VCaP (cell line): ENCODE data around the gene PNCK.

Source experiments
- H3K27ac ChIP-seq: fragments of 450-650 bp; 2 replicates; pipeline ENCODE4 v1.5.1; 2017
- TF ChIP-seq, protein P1 (sequence below): fragments of 450-650 bp; conservative IDR thresholded peaks from 2 replicates; pipeline ENCODE4 v1.5.1; 2017; ENCODE audit warnings: mild to moderate bottlenecking, moderate library complexity

The PNCK gene

DNA sequence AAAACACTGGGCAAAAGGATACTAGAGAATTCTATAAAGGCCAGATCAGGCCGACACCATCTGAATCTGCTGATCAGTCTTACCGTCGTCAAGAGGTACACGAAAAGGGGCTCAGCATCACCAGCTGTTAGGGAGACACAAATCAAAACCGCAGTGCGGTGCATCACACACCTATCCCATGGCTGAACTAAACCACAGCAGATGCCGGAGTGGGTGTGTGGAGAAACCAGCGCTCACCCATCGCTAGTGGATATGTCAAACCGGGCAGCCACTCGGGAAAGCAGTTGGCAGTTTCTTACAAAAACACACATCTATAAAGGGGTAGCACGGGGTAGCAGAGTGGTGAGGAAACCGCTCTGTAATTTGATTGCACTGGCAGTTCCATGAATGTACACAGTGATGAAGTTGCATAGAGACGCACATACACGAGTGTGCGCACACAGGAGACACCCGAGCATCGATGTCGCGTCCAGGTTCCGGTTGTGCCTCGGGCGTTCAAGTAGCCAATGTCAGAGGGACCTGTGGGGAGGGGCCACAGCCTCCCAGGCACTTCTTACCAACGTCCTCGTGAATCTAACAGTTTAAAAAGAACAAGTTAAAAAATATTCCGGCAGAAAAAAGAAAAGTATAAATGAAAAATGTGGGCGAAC, 51.5 kb downstream of the PNCK start:
- TF ChIP-seq, protein P1, sequence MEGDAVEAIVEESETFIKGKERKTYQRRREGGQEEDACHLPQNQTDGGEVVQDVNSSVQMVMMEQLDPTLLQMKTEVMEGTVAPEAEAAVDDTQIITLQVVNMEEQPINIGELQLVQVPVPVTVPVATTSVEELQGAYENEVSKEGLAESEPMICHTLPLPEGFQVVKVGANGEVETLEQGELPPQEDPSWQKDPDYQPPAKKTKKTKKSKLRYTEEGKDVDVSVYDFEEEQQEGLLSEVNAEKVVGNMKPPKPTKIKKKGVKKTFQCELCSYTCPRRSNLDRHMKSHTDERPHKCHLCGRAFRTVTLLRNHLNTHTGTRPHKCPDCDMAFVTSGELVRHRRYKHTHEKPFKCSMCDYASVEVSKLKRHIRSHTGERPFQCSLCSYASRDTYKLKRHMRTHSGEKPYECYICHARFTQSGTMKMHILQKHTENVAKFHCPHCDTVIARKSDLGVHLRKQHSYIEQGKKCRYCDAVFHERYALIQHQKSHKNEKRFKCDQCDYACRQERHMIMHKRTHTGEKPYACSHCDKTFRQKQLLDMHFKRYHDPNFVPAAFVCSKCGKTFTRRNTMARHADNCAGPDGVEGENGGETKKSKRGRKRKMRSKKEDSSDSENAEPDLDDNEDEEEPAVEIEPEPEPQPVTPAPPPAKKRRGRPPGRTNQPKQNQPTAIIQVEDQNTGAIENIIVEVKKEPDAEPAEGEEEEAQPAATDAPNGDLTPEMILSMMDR: no peak
- H3K27ac ChIP-seq: no peak overlapping the region

DNA sequence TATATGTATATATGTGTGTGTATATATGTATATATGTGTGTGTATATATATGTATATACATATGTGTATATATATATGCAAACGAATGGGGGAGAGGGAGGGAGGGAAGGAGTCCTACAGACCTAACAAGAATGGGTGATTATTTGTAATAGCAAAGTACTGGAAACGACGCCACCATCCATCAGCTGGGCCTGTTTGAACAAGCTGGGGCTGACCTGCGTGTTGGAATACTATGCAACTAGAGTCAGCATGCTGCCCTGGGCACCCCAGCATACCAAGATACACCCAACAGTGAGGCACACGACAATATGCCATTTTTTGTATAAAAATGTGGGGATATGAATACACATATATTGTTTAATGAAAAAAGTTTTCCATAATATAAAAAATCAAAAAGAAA, 53.0 kb downstream of the PNCK start:
- TF ChIP-seq, protein P1: no peak
- H3K27ac ChIP-seq: no peak overlapping the region
